Activated CD4-positive, alpha-beta T cell treated with anti-CD3 and anti-CD28 coated beads, Interleukin-2, amount 10 ng/mL, durations not matched to agents 24 days and 14 days (primary cell): ENCODE results near the gene AKAP9. TPM values are rescaled to one million over a fixed set of nuclear protein-coding genes. Genes with fewer than 3 reads are reported as not detected.
"Not testable (repeated sequence)": the region's sequence is repeated elsewhere in the genome, so short reads cannot be mapped to it uniquely, and the experiment has no call there.

Experiments
- DNase-seq: peaks from one replicate; pipeline ENCODE4 v3.0.0; 2022
- H3K27ac Mint-ChIP-seq: one replicate; pipeline ENCODE4 v1.8.0; 2022; ENCODE audit warnings: mild to moderate bottlenecking, mixed read lengths
- H3K27me3 Mint-ChIP-seq: one replicate; pipeline ENCODE4 v1.8.0; 2022; ENCODE audit warnings: mixed read lengths
- H3K36me3 Mint-ChIP-seq: one replicate; pipeline ENCODE4 v1.8.0; 2022; ENCODE audit warnings: low read depth, mild to moderate bottlenecking, mixed read lengths
- H3K4me1 Mint-ChIP-seq: one replicate; pipeline ENCODE4 v1.8.0; 2021; ENCODE audit warnings: mixed read lengths
- H3K4me3 Mint-ChIP-seq: one replicate; pipeline ENCODE4 v1.8.0; 2022; ENCODE audit warnings: mild to moderate bottlenecking, moderate library complexity, mixed read lengths
- H3K9me3 Mint-ChIP-seq: one replicate; pipeline ENCODE4 v1.8.0; 2021; ENCODE audit warnings: mixed read lengths
- intact Hi-C: fragments of 100-400 bp; cut with micrococcal nuclease; formaldehyde crosslinking; loops from one replicate; pipeline ENCODE4 v1.15.1; 2023
- total RNA-seq: library from RNA; stranded (reverse); gene quantifications from 2 replicates; pipeline ENCODE4 v1.2.3, GENCODE V29; 2022

AKAP9 gene
- total RNA-seq, 1 donor from 2014 or later, result 38.2 TPM

- Mint-ChIP-seq H3K27me3 (no peaks in the 10 kb centered on the region), H3K4me3 (no peak overlapping the region), H3K36me3 (peaks cover 40% of the 10 kb centered on the region), H3K4me1 (no peaks in the 10 kb centered on the region), H3K9me3 (no peaks in the 10 kb centered on the region), H3K27ac (no peak overlapping the region)
- DNase-seq, result no peak
- intact Hi-C loops, result no loop called here
These were observed 130.4 kb downstream of the AKAP9 start for GRCh38 chr7:92071032-92071431.

- Mint-ChIP-seq H3K27me3 (no peaks in the 10 kb centered on the region), H3K27ac (no peak overlapping the region), H3K4me1 (no peaks in the 10 kb centered on the region), H3K9me3 (no peaks in the 10 kb centered on the region), H3K4me3 (no peak overlapping the region), H3K36me3 (peaks cover 33% of the 10 kb centered on the region)
- intact Hi-C loops, result no loop called here
- no peak for DNase-seq
These were observed 131.5 kb downstream of the AKAP9 start for GRCh38 chr7:92072121-92072520.

GRCh38 chr7:92072708-92073107, 132.0 kb downstream of the AKAP9 start:
- Mint-ChIP-seq H3K36me3 (peaks cover 32% of the 10 kb centered on the region), H3K27me3 (no peaks in the 10 kb centered on the region), H3K4me1 (no peaks in the 10 kb centered on the region), H3K9me3 (no peaks in the 10 kb centered on the region), H3K27ac (no peak overlapping the region), H3K4me3 (no peak overlapping the region)
- intact Hi-C loops, result no loop called here
- DNase-seq, result no peak

GRCh38 chr7:92075455-92076158, 134.9 kb downstream of the AKAP9 start:
- no peak overlapping the region for H3K27ac Mint-ChIP-seq
- intact Hi-C loops, result no loop called here
- no peaks in the 10 kb centered on the region for H3K4me1 Mint-ChIP-seq
- H3K9me3 Mint-ChIP-seq, result no peaks in the 10 kb centered on the region
- no peak overlapping the region for H3K4me3 Mint-ChIP-seq
- DNase-seq, result no peak
- peaks cover 30% of the 10 kb centered on the region for H3K36me3 Mint-ChIP-seq
- H3K27me3 Mint-ChIP-seq, result no peaks in the 10 kb centered on the region

GRCh38 chr7:92076509-92076908, 135.8 kb downstream of the AKAP9 start:
- H3K27ac Mint-ChIP-seq, result no peak overlapping the region
- intact Hi-C loops, result no loop called here
- peaks cover 27% of the 10 kb centered on the region for H3K36me3 Mint-ChIP-seq
- H3K27me3 Mint-ChIP-seq, result no peaks in the 10 kb centered on the region
- DNase-seq, result no peak
- H3K4me1 Mint-ChIP-seq, result no peaks in the 10 kb centered on the region
- H3K4me3 Mint-ChIP-seq, result no peak overlapping the region
- H3K9me3 Mint-ChIP-seq, result no peaks in the 10 kb centered on the region

- H3K27me3 Mint-ChIP-seq, DNase-seq, H3K4me1 Mint-ChIP-seq, H3K9me3 Mint-ChIP-seq, H3K27ac Mint-ChIP-seq, intact Hi-C loops, H3K4me3 Mint-ChIP-seq: not testable (repeated sequence)
- H3K36me3 Mint-ChIP-seq, result peaks cover 42% of the 10 kb centered on the region
These were observed 143.3 kb downstream of the AKAP9 start for GRCh38 chr7:92083922-92084321.

GRCh38 chr7:92088266-92088665, 147.6 kb downstream of the AKAP9 start:
- H3K27ac Mint-ChIP-seq, result no peak overlapping the region
- H3K4me3 Mint-ChIP-seq, result no peak overlapping the region
- H3K9me3 Mint-ChIP-seq, result no peaks in the 10 kb centered on the region
- H3K27me3 Mint-ChIP-seq, result no peaks in the 10 kb centered on the region
- peaks cover 44% of the 10 kb centered on the region for H3K36me3 Mint-ChIP-seq
- no peaks in the 10 kb centered on the region for H3K4me1 Mint-ChIP-seq
- intact Hi-C loops, result no loop called here
- no peak for DNase-seq

GRCh38 chr7:92092210-92092609, 151.5 kb downstream of the AKAP9 start:
- intact Hi-C loops, result no loop called here

GRCh38 chr7:92095380-92095779, 154.7 kb downstream of the AKAP9 start:
- DNase-seq, result no peak
- no peak overlapping the region for H3K27ac Mint-ChIP-seq
- H3K36me3 Mint-ChIP-seq, result peaks cover 39% of the 10 kb centered on the region
- H3K27me3 Mint-ChIP-seq, result no peaks in the 10 kb centered on the region
- no peaks in the 10 kb centered on the region for H3K9me3 Mint-ChIP-seq
- intact Hi-C loops, result no loop called here
- H3K4me3 Mint-ChIP-seq, result no peak overlapping the region
- H3K4me1 Mint-ChIP-seq, result no peaks in the 10 kb centered on the region

More at GRCh38 chr7:92092210-92092609, 151.5 kb downstream of the AKAP9 start:
- no peaks in the 10 kb centered on the region for H3K4me1 Mint-ChIP-seq
- H3K36me3 Mint-ChIP-seq, result peaks cover 34% of the 10 kb centered on the region
- no peaks in the 10 kb centered on the region for H3K27me3 Mint-ChIP-seq
- no peak overlapping the region for H3K27ac Mint-ChIP-seq
- DNase-seq, result no peak
- no peak overlapping the region for H3K4me3 Mint-ChIP-seq
- no peaks in the 10 kb centered on the region for H3K9me3 Mint-ChIP-seq

- no peaks in the 10 kb centered on the region for H3K4me1 Mint-ChIP-seq
- H3K27ac Mint-ChIP-seq, result no peak overlapping the region
- DNase-seq, result no peak
- intact Hi-C loops, result no loop called here
- peaks cover 48% of the 10 kb centered on the region for H3K36me3 Mint-ChIP-seq
- H3K27me3 Mint-ChIP-seq, result no peaks in the 10 kb centered on the region
- no peak overlapping the region for H3K4me3 Mint-ChIP-seq
- no peaks in the 10 kb centered on the region for H3K9me3 Mint-ChIP-seq
These were observed 159.9 kb downstream of the AKAP9 start for GRCh38 chr7:92100534-92100933.

GRCh38 chr7:92102862-92103261, 162.2 kb downstream of the AKAP9 start:
- H3K4me1 Mint-ChIP-seq, result not testable (repeated sequence)

GRCh38 chr7:92108821-92109220, 168.2 kb downstream of the AKAP9 start:
- Mint-ChIP-seq H3K27ac (no peak overlapping the region), H3K36me3 (peaks cover 44% of the 10 kb centered on the region), H3K4me1 (no peaks in the 10 kb centered on the region)

More at GRCh38 chr7:92102862-92103261, 162.2 kb downstream of the AKAP9 start:
- H3K27ac Mint-ChIP-seq, H3K27me3 Mint-ChIP-seq, H3K4me3 Mint-ChIP-seq, H3K9me3 Mint-ChIP-seq, intact Hi-C loops, DNase-seq: not testable (repeated sequence)
- H3K36me3 Mint-ChIP-seq, result peaks cover 42% of the 10 kb centered on the region

GRCh38 chr7:92110857-92111256, 170.2 kb downstream of the AKAP9 start:
- intact Hi-C loops, result no loop called here
- DNase-seq, result no peak
- H3K36me3 Mint-ChIP-seq, result peaks cover 56% of the 10 kb centered on the region
- no peaks in the 10 kb centered on the region for H3K9me3 Mint-ChIP-seq
- peaks cover 3% of the 10 kb centered on the region for H3K4me1 Mint-ChIP-seq
- H3K4me3 Mint-ChIP-seq, result no peak overlapping the region
- no peaks in the 10 kb centered on the region for H3K27me3 Mint-ChIP-seq
- no peak overlapping the region for H3K27ac Mint-ChIP-seq

More at GRCh38 chr7:92108821-92109220, 168.2 kb downstream of the AKAP9 start:
- intact Hi-C loops, result no loop called here
- H3K4me3 Mint-ChIP-seq, result no peak overlapping the region
- no peaks in the 10 kb centered on the region for H3K27me3 Mint-ChIP-seq
- no peaks in the 10 kb centered on the region for H3K9me3 Mint-ChIP-seq
- no peak for DNase-seq

- Mint-ChIP-seq H3K27me3 (no peaks in the 10 kb centered on the region), H3K9me3 (no peaks in the 10 kb centered on the region), H3K36me3 (peaks cover 68% of the 10 kb centered on the region), H3K27ac (no peak overlapping the region), H3K4me3 (no peak overlapping the region), H3K4me1 (peaks cover 12% of the 10 kb centered on the region)
- intact Hi-C loops, result no loop called here
- no peak for DNase-seq
These were observed 175.2 kb downstream of the AKAP9 start for GRCh38 chr7:92115821-92116220.

- Mint-ChIP-seq H3K27ac (no peak overlapping the region), H3K9me3 (no peaks in the 10 kb centered on the region), H3K36me3 (peaks cover 75% of the 10 kb centered on the region), H3K4me1 (peaks cover 13% of the 10 kb centered on the region), H3K4me3 (no peak overlapping the region), H3K27me3 (no peaks in the 10 kb centered on the region)
- DNase-seq, result no peak
- intact Hi-C loops, result no loop called here
These were observed 176.3 kb downstream of the AKAP9 start for GRCh38 chr7:92116949-92117348.
